ENCODE data around the gene BBLN. TPM values are rescaled to one million over a fixed set of nuclear protein-coding genes. Genes with fewer than 3 reads are reported as not detected.
"Not testable (repeated sequence)": the region's sequence is repeated elsewhere in the genome, so short reads cannot be mapped to it uniquely, and the experiment has no call there.

Gene BBLN
- total RNA-seq, 2 donors from 2014 or later = 41.9 to 49.1 TPM

GRCh38 chr9:128175726-128176125 is 15.7 kb downstream of the BBLN start:
- no peak for DNase-seq (ENCODE audit: low spot score)
- intact Hi-C loops (cut with DNase I) = no loop called here

GRCh38 chr9:128178806-128179431 is 18.9 kb downstream of the BBLN start:
- intact Hi-C loops (cut with DNase I) = no loop called here
- DNase-seq (ENCODE audit: low spot score) = no peak

- intact Hi-C loops (cut with DNase I) = no loop called here
Measured at GRCh38 chr9:128180001-128180400, 19.9 kb downstream of the BBLN start.

GRCh38 chr9:128180447-128180846 is 20.4 kb downstream of the BBLN start:
- intact Hi-C loops (cut with DNase I) = no loop called here
- no peak for DNase-seq (ENCODE audit: low spot score)

More at GRCh38 chr9:128180001-128180400, 19.9 kb downstream of the BBLN start:
- DNase-seq (ENCODE audit: low spot score) = no peak

- DNase-seq (ENCODE audit: low spot score); intact Hi-C loops (cut with DNase I): not testable (repeated sequence)
Measured at GRCh38 chr9:128181480-128181879, 21.4 kb downstream of the BBLN start.

- intact Hi-C loops (cut with DNase I) = no loop called here
- DNase-seq (ENCODE audit: low spot score) = no peak
Measured at GRCh38 chr9:128182893-128183588, 23.0 kb downstream of the BBLN start.

- intact Hi-C loops (cut with DNase I) = no loop called here
- DNase-seq (ENCODE audit: low spot score) = no peak
Measured at GRCh38 chr9:128185979-128186965, 26.2 kb downstream of the BBLN start.

- DNase-seq (ENCODE audit: low spot score) = no peak
- intact Hi-C loops (cut with DNase I) = no loop called here
Measured at GRCh38 chr9:128187361-128187760, 27.3 kb downstream of the BBLN start.

- no peak for DNase-seq (ENCODE audit: low spot score)
- intact Hi-C loops (cut with DNase I) = no loop called here
Measured at GRCh38 chr9:128188209-128188608, 28.1 kb downstream of the BBLN start.

- DNase-seq (ENCODE audit: low spot score) = no peak
- intact Hi-C loops (cut with DNase I) = no loop called here
Measured at GRCh38 chr9:128190013-128190412, 29.9 kb downstream of the BBLN start.

- no peak for DNase-seq (ENCODE audit: low spot score)
- intact Hi-C loops (cut with DNase I) = no loop called here
Measured at GRCh38 chr9:128190516-128191405, 30.7 kb downstream of the BBLN start.

- intact Hi-C loops (cut with DNase I) = no loop called here
- peak; percentile 94 for DNase-seq (ENCODE audit: low spot score)
Measured at GRCh38 chr9:128191406-128192046, 31.5 kb downstream of the BBLN start, which contains the start of gene CIZ1. Gene CIZ1, minus strand, starts transcription at chr9:128191572. Its CDS starts 715 bp downstream, at chr9:128190857.

- intact Hi-C loops (cut with DNase I) = no loop called here
Measured at GRCh38 chr9:128192601-128193371, 32.7 kb downstream of the BBLN start.

GRCh38 chr9:128193469-128194096 is 33.5 kb downstream of the BBLN start:
- no peak for DNase-seq (ENCODE audit: low spot score)
- intact Hi-C loops (cut with DNase I) = no loop called here

More at GRCh38 chr9:128192601-128193371, 32.7 kb downstream of the BBLN start:
- peak; percentile 96 for DNase-seq (ENCODE audit: low spot score)

GRCh38 chr9:128201441-128202369 is 41.6 kb downstream of the BBLN start:
- intact Hi-C loops (cut with DNase I) = no loop called here
- no peak for DNase-seq (ENCODE audit: low spot score)

GRCh38 chr9:128202648-128203023 is 42.6 kb downstream of the BBLN start:
- intact Hi-C loops (cut with DNase I) = no loop called here

More at GRCh38 chr9:128202648-128203023, 42.6 kb downstream of the BBLN start:
- DNase-seq (ENCODE audit: low spot score) = no peak

Measured in posterior vena cava (tissue), 2 donors.